CD1c-positive myeloid dendritic cell (primary cell): ENCODE data around the gene HORMAD2.
"Not testable (repeated sequence)": the region's sequence is repeated elsewhere in the genome, so short reads cannot be mapped to it uniquely, and the experiment has no call there.

Experiments used
- DNase-seq: peaks from one replicate; pipeline ENCODE4 v3.0.0-alpha.2; 2016; ENCODE audit errors: extremely low spot score

The HORMAD2 gene

DNA sequence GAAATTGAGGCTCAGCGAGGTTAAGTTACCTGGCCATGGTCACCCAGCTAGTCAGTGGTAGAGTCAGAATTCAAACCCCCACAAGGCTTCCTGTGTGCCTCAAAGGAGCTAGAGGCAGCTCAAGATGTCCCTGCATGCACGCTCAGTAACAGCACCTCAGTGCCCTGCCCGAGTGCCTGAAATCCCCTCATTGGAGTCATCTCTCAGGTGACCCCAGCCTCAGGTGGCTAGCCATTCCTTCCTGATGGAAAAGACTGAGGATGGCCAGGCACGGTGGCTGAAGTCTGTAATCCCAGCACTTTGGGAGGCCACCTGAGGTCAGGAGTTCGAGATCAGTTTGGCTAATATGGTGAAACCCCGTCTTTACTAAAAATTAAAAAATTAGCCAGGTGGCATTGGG is 129.4 kb downstream of the HORMAD2 start:
- no peak for DNase-seq

DNA sequence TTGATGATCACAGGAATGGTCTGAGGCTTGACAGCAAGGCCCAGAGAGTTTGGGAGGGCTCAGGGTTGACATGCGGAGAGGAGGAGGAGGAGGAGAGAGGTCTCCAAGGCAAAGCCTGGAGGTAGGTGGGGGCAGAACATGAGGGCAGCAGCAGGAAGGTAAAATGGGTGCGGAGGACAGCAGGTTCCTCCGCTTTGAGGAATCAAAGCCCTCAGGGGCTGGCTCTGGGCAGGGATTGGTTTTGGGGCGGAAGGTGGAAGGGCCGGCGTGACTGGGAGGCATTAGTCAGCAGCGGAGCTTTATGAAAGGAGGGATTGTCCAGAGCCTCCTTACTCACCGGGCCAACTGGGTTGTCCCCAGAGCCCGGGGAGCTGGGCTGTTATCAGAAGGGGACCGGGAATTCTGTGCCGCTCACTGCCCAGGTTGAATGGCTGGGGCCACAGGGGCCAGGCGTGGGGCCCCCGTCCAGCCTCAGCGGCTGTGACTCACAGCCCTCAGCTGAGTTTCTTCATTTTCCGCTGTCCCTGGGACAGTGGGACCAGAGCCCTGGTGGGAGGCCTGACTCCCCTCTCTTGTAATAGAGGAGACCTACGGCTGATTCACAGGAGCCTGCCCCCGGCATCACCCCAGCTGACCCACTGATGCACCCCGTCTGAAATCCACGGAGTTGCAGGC is 130.1 kb downstream of the HORMAD2 start:
- DNase-seq: peak; percentile 40

DNA sequence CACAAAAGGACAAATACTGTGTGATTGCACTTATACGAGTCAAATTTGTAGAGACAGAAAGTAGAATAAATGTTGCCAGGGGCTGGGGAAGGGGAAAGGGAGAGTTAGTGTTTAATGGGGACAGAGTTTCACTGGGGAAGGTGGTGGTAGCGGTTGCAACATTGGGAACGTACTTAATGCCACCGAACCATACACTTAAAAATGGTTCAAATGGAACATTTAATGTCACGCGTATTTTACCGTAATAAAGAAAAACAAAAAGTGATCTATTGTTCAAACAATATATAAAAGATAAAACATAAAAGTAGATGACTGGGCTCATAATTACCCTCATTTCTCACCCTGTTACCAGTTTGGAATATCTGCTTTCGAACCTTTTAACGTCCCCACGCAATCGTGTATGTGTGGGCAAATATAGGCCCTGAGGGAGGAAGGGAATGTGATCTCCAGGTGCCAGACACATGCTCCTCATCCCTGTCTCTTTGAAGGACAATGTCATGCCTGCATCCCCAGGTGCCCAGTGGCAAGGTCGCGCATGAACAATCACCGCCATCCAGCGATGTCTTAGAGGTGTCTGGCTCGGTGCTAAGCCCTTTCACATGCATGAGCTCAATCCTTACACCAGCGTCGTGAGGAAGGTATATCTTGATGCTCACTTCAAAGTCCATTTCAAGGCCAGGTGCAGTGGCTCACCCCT is 131.0 kb downstream of the HORMAD2 start:
- no peak for DNase-seq

DNA sequence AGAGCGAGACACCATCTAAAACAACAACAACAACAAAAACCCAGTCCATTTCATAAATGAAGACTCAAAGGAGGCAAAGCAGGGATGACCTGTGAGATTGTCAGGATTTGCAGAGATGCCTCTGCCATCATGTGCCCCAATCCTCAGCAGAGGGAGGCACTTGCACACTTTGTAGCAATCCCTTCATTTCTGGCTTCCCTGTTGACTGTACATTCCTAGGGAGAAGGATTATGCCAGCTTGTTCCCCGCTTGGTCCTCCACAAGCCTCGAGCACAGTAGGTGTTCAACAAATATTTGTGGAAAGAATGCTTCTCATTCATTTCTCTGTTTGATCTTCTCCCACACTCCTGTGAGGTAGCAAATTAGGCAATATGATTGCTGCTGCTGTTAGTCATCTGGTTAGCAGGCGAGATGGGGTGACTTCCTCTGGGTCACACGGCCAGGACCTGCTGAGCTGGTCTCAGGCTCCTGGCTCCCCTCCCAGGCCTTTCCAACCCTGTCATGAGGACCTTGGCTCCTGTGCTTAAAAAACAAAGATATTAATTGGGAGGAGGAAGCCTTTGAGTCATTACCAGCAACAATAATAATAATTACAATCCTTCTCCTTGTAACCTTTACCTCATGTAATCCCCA is 132.2 kb downstream of the HORMAD2 start:
- peak; percentile 88 for DNase-seq

DNA sequence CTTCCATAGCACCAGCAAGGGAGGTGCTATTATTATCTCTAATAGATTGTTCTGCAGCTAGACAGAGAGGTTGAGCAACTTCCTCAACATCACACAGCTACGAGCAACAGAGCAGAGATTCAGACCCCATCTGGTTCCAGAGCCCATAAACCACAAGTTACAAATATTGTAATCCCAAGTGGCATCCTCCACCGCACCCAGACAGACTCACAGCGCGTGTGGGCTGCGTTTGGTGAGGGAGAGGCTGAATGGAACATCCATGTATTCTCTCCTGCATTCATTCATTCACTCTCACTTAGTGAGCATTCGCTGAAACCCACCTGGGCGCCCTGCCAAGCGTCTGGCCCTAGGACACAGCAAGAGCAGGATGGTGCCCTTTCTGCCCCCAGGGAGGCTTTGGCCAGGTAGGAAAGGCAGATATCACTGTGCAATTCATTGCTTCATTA is 132.8 kb downstream of the HORMAD2 start:
- peak; percentile 76 for DNase-seq

DNA sequence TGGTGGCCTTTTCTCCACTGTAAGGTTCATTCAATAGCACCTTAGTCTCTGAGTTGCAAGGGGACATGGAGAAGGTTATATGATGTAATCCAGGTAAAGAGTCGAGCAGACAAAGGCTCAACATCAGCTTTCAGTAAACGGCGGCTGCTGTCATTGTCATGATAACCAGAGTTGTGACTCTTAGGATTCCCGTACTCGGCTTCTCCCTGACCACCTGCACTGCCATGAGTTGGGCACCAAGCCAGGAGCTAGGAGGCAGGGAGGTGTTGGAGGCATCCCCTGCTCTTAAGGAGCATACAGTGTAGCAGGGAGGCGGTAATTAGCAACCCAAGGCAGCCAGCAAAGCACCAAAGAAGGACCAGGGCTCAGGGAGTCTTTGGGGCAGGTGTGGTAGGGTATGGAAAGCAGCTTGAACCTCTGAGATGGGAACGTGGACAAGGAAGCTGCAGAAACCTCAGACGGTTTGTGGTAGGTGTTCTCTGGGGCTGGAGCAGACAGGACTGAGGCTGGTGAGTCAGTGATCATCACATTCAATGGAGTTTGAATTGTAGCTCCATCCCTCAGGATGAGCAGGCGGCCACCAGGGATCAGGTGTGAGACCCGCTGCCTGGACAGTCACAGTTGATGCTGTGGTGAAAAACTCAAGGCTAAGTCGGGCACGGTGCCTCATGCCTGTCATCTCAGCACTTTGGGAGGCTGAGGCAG is 134.6 kb downstream of the HORMAD2 start:
- no peak for DNase-seq

DNA sequence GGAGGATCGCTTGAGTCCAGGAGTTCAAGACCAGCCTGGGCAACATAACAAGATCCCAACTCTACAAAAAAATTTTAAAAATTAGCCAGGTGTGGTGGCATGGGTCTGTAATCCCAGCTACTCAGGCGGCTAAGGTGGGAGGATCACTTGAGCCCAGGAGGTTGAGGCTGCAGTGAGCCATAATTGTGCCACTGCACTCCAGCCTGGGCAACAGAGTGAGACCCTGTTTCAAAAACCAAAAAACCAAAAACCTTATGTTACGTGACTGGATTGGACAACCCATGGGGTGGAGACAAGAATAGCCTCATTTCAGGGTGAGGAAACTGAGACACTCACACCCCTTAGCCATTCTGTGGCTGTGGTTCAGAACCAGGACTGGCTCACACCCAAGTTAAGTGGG is 136.0 kb downstream of the HORMAD2 start:
- DNase-seq: not testable (repeated sequence)

DNA sequence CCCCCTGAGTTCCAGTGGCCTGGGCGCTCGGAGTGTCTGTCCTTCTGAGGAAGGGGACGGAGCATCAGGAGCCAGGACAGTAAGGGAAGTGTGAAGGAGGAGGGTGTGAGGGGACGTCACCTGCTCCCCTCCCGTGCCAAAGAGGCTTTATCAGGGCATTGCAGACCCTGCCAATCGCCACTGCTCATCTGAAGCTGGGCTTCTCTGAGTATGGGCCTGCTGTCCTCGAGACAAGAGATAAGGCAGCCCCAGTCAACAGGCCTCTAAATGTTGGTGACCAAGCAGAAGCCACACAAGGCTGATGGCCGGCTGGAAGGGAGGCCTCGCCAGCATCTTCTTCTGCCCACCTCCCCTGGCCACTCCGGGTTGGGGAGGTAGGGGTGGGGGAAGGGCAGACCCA is 136.4 kb downstream of the HORMAD2 start:
- no peak for DNase-seq

DNA sequence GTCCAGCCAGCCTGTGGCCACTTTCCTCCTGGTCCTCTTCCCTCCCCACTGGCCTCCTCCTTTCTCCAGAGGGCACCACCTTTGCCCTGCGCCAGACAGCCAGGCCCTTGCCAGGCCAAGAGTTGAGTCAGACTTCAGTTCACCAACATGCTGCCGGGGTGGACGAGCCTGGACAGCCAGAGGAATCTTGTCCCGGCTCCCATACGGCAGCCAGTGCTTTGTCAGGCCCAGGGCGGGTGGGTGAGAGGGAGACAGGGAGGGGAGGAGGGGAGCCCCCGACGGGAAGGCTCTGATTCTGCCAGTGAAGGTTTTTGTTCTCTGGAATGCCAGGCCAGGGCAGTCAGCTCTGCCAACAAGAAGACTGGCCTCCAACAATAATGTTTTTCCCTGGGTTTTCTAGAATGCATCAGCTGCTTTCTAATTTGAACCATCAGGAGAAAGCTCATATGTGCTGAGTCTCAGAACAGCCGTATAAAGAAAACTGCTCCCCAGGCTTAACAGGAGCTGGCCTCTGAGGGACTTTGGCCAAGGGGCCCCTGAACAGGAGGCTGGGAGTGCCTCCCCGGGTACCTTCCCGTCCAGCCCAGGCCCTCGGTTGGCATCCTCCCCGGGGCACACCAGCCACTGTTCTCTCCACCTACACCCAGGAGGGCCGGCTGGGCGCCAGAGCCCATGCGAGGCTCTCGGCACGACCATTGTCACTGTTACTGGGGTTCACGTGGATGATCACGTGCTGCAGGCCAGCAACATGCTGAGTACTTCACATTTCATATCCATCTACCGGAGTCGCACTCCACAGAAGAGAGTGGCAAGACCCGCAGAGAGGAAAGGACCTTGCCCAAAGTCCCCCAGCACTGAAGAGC is 137.7 kb downstream of the HORMAD2 start:
- no peak for DNase-seq

DNA sequence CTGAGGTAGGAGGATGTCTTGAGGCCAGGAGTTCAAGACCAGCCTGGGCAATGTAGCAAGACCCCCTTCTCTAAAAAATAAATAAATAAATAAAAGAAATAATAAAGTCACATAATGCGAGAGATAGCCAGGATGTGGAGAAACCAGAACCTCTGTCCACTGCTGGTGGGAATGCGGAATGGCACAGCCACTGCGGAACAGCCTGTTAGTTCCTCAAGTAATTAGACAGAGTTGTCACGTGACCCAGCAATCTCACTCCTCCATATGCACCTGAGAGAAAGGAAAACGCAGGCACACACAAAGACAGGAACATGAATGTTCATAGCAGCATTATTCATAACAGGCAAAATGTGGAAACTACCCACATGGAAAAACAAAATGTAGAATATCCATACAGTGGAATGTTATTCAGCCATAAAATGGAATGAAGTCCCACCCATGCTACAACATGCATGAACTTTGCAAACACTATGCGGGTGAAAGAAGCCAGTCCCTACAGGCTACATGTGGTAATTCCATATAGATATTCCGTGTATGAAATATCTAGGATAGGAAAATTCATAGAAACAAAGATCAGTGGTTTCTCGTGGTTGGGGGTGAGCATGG is 138.9 kb downstream of the HORMAD2 start:
- DNase-seq: no peak

DNA sequence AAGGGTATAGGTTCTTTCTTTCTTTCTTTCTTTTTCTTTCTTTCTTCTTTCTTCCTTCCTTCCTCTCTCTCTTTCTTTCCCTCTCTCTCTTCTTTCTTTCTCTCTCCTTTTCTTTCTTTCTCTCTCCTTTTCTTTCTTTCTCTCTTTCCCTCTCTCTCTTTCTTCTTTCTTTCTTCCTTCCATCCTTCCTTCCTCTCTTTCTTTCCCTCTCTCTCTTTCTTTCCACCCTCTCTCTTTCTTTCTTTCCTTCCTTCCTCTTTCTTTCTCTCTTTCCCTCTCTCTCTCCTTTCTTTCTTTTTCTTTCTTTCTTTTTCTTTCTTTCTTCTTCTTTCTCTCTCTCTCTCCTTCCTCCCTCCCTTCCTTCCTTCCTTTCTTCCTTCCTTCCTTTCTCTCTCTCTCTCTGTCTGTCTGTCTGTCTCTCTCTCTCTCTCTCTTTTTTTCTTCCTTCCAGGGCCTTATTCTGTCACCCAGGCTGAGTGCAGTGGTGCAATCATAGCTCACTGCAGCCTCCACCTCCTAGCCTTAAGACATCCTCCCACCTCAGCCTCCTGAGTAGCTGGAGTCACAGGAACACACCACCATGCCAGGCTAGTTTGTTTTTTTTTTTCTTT is 139.5 kb downstream of the HORMAD2 start:
- DNase-seq: no peak

DNA sequence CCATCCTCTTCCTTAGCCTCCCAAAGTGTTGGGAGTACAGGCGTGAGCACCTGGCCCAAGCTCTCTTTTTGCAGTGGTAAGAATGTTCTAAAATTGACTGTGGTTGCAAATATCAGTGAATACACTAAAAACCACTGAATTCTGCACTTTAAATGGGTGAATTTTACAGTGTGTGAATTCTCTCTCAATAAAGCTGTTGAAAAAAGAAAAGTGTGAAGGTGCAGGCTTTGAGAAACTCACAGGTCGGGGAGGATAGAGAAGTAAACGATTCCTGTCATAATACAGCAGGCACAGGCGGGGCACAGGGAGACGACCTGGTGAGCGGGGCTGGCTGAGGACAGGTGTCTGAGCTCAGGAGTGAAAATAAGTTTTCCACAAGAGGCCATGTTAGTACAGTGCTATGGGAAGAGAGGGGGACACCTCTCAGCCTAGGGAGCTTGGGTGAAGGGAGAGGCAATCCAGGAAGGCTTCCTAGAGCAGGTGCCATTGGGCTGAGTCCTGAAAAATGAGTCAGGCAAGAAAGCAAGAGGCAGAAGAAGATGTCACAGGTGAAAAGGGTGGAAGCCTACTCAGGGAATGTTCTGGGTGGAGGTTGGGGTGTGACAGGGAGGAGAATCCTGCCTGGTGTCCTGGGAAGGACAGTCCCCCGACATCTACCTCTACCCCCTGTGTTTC is 140.2 kb downstream of the HORMAD2 start:
- no peak for DNase-seq

DNA sequence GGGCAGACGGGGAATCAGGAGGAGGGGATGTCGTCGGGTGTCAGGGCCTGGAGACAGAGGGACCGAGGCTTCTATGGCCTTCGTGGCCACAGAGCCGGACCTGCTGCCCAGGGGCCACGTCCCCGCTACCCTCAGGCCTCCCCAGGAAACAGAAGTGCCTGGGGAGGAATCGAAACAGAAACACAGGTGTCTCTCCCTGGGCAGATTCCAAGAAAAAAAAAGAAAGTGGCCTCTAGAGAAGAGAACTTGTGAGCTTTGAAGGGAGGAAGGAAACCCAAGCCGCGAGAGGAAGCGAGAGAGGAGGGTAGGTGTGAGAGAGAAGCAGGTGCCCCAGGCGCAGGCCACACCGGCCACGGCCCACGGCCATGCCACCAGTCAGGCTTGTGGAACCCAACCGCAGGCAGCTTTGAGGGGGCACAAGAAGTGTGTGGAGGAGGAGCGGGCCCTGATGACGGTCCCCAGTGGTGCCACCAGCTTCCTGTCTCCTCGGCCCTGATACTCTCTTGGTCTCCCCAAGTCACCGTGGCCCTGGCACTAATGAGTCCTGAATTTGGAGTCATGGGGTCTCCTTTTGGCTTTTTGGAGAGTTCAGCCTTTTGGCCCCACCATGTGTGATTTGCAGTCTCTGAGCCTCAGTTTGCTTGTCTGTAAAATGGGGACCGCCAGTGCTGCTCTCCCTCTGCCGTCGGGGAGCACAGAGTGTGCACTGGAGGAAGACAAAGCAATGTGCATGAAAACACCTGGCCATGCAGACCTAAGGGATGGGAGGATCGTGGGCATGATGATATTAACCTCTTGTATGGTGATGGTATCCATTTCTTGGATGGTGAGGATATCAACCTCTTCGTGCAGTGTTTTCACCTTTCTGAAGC is 141.1 kb downstream of the HORMAD2 start:
- DNase-seq: peak; percentile 21

DNA sequence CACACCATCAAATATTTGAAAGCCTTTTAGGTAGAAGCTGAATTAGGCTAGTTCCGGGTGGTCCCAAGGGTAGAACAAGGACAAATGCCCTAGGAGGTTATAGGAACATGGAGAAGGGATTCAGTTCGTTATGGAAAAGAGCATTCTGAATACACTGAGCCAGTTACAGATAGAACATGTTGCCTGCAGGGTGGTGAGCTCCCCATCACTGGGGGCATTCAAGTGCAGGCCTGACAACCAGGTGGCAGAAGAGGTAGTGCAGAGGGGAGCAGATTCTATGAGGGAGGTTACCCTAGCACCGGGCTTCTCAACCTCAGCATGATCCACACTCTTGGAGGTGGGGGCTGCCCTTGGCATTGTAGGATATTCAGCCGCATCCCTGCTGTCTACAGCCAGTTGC is 142.1 kb downstream of the HORMAD2 start:
- DNase-seq: no peak

DNA sequence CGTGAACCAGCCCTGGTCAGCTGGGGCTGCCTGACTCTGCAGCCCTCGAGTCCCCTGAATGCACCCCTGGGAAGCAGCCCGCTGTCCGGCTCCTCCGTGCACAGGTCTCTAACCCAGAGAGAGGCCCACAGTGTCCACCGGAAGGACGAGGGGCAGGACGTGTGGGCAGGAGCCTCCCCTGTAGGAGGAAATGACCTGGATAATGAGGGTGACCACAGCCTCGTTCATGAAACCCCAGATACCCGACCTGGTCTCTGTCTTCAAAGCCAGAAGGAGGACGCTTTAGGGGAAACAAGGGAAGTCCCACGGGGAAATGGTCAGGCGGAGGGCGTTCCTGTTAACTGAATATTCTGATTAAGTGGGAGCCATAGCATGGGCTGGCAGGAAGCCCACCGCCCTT is 143.0 kb downstream of the HORMAD2 start:
- no peak for DNase-seq

DNA sequence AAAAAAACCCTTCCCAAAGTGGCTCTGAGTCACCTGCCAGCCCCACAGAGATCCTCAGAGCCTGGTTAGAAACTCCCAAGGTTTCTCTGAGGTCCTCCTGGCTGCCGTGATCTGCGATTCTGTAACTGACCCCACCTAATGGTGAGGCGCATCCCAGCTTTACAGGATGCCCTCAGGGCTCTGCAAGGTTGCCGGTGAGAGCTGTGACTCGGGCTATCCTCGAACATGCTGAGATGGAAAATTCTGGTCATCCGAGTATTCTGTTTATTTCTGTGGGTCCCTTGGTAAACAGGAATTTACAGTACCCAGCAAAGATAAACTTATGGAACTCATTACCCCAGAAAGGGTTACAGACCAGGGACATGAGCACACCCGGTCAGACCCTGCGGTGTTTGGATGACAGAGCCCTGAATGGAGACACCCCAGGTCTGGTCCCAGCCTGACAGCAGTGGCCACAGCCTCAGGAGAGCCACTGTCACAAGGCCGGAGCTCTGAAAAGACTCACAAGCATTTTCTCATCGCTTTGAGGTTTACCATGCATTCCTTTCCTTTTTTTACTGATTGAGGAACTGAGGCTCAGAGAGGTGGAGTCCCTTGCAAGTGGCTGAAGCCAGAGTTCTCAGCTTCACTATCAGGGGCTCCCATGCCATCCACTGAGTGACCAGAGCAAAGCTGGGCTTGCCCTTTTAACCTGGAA is 144.0 kb downstream of the HORMAD2 start:
- DNase-seq: no peak

DNA sequence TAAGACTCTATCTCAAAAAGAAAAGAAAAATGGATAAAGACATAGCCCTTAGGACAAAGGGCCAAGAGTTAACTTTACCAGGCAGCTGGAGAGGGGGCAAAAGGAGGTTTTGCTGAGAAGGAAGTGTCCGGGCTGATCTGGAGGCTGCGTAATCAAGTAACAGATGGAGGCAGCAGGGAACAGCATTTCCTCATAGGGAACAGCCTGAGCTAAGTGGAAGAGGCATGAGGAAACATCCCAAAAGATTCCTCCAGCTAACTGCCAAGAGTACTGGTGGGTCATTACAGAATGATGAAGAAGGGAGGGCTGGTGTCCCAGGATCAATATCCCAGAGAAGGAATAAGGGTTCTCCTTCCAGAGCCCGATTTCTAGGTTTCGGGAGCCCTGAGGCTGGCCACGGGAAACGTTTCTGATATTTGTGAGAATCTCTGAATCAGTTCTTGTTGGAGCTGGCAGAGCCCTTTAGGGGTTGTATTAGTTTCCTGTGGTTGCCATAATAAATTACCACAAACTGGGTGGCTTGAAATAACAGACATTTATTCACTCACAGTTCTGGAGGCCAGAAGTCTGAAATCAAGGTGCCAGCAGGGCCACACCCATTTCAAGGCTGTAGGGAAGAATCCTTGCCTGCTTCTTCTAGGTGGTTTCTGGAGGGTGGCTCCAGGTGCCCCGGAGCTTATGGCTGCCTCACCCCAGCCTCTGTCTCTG is 145.1 kb downstream of the HORMAD2 start:
- DNase-seq: no peak
